Kidney (tissue), 14 donors: ENCODE data around the gene ACER1. TPM values are rescaled to one million over a fixed set of nuclear protein-coding genes. Genes with fewer than 3 reads are reported as not detected.

ENCODE experiments used
- DNase-seq, 5 donors: peaks; one replicate each; pipeline ENCODE4 v3.0.0-alpha.2; 2013 to 2020
- FAIRE-seq: peaks from 2 replicates; lab custom pipeline; 2012; peaks lifted over from hg19 to GRCh38; lab: Jason Lieb, UNC
- H3K27ac ChIP-seq, 2 donors: one replicate each; pipeline ENCODE4 v1.7.0; 2013; ENCODE audit warnings: low read depth in 2 of 2, low read length in 2 of 2, inconsistent platforms in 1 of 2
- H3K27me3 ChIP-seq: one replicate; pipeline ENCODE4 v1.7.1; 2013; ENCODE audit warnings: low read length, inconsistent platforms; ENCODE audit not compliant: control insufficient read depth, insufficient read depth
- H3K36me3 ChIP-seq, 3 donors: one replicate each; pipeline versions ENCODE4 v1.7.0 to v1.7.1; 2013; ENCODE audit warnings: low read length in 3 of 3, control low read depth in 1 of 3, inconsistent platforms in 1 of 3; ENCODE audit not compliant: insufficient read depth in 3 of 3, control insufficient read depth in 2 of 3
- H3K4me1 ChIP-seq, 3 donors: one replicate each; pipeline versions ENCODE4 v1.7.0 to v1.7.1; 2013; ENCODE audit warnings: low read length in 3 of 3, inconsistent platforms in 1 of 3, low read depth in 1 of 3; ENCODE audit not compliant: control insufficient read depth in 2 of 3, insufficient read depth in 2 of 3
- H3K4me3 ChIP-seq, 3 donors: one replicate each; pipeline versions ENCODE4 v1.7.0 to v1.8.1; 2013; ENCODE audit warnings: low read length in 3 of 3, control low read depth in 1 of 3, inconsistent platforms in 1 of 3
- H3K9ac ChIP-seq, 3 donors: one replicate each; pipeline versions ENCODE4 v1.7.0 to v1.7.1; 2013; ENCODE audit warnings: low read length in 3 of 3, control low read depth in 1 of 3, inconsistent platforms in 1 of 3
- H3K9me3 ChIP-seq, 3 donors: one replicate each; pipeline versions ENCODE4 v1.7.0 to v1.7.1; 2013; ENCODE audit warnings: low read length in 3 of 3, control low read depth in 1 of 3, inconsistent platforms in 1 of 3; ENCODE audit not compliant: control insufficient read depth in 2 of 3, insufficient read depth in 1 of 3
- CTCF ChIP-seq: IDR thresholded peaks from 3 replicates; pipeline ENCODE4 v1.5.1; 2012; ENCODE audit warnings: mild to moderate bottlenecking, moderate library complexity, borderline replicate concordance; ENCODE audit not compliant: insufficient read depth; ENCODE audit errors: extremely low read depth
- intact Hi-C: fragments of 100-400 bp; cut with DNase I; formaldehyde crosslinking; loops from one replicate; pipeline ENCODE4 v1.11.1; 2022
- polyA plus RNA-seq: library from polyadenylated mRNA; stranded (reverse); fragments of 350-450 nt; fragmentation: Illumina TruSeq; extraction: RNeasy Lipid Tissue Mini Kit (QIAGEN cat#74804); gene quantifications from one replicate; pipeline ENCODE4 v1.2.3, GENCODE V29; 2014; ENCODE audit warnings: low read depth, low replicate concordance; ENCODE audit not compliant: insufficient read depth
- total RNA-seq: library from RNA; stranded (reverse); fragmentation: NEBNext Ultra II Directional; extraction: Animal tissue kit (Norgen Biotek cat#: 25700); gene quantifications from one replicate; pipeline ENCODE4 v1.2.1, GENCODE V29; 2021
- donor health status: control.
- donor health status: control.
- donor health status: control.
- donor health status: control.
- donor health status: control.
- donor health status: DM: yes; HTN: yes; CAD: no.
- donor health status: Normal renal cell carcinoma (clear cell type).

ACER1 gene
- total and polyA plus RNA-seq, 2 donors from 2014 or later, result not detected

GRCh38 chr19:6270822-6271221, 62.6 kb downstream of the ACER1 start:
- DNase-seq (no peak), FAIRE-seq (no peak)
- Histone ChIP-seq H3K27ac (peak overlapping the region; percentile 3 to 18), H3K9ac (no peak overlapping the region), H3K4me1 (peaks cover 2 to 47% (median 46%) of the 10 kb centered on the region in 3 donors), H3K9me3 (no peaks in the 10 kb centered on the region), H3K36me3 (peaks cover 0 to 10% (median 7%) of the 10 kb centered on the region in 3 donors), H3K27me3 (no peaks in the 10 kb centered on the region), H3K4me3 (peak overlapping the region in 1 of 3 donors; percentile 38)
- intact Hi-C loops, result no loop called here
- no peak for TF ChIP-seq CTCF

GRCh38 chr19:6270076-6270745, 63.2 kb downstream of the ACER1 start:
- peaks cover 2 to 41% (median 41%) of the 10 kb centered on the region in 3 donors for H3K4me1 ChIP-seq
- H3K9me3 ChIP-seq, result no peaks in the 10 kb centered on the region
- H3K4me3 ChIP-seq, result no peak overlapping the region
- FAIRE-seq, result no peak
- peaks cover 0 to 10% (median 7%) of the 10 kb centered on the region in 3 donors for H3K36me3 ChIP-seq
- no peak for TF ChIP-seq CTCF
- no peaks in the 10 kb centered on the region for H3K27me3 ChIP-seq
- no peak overlapping the region for H3K27ac ChIP-seq
- no peak overlapping the region for H3K9ac ChIP-seq
- intact Hi-C loops, result no loop called here
- peak in 1 of 5 donors; percentile 70 for DNase-seq

- Histone ChIP-seq H3K9me3 (no peaks in the 10 kb centered on the region), H3K4me3 (no peak overlapping the region), H3K4me1 (peaks cover 2 to 32% (median 31%) of the 10 kb centered on the region in 3 donors), H3K36me3 (peaks cover 0 to 10% (median 7%) of the 10 kb centered on the region in 3 donors), H3K27me3 (no peaks in the 10 kb centered on the region), H3K27ac (no peak overlapping the region), H3K9ac (no peak overlapping the region)
- intact Hi-C loops, result no loop called here
- FAIRE-seq, result no peak
- TF ChIP-seq CTCF, result no peak
- peak in 1 of 5 donors; percentile 61 for DNase-seq
Measured at GRCh38 chr19:6269101-6269886, 64.1 kb downstream of the ACER1 start.
